HG03378 (cell line): ENCODE results near the gene CDC42BPA.
"Not testable (repeated sequence)": the region's sequence is repeated elsewhere in the genome, so short reads cannot be mapped to it uniquely, and the experiment has no call there.

Source experiments
- ATAC-seq: cut with Tn5 transposase; IDR thresholded peaks from one replicate; pipeline ENCODE4 v1.9.1; 2021; ENCODE audit warnings: mild to moderate bottlenecking, moderate library complexity; ENCODE audit not compliant: unreplicated experiment

Gene CDC42BPA

GRCh38 chr1:227140376-227140775, 177.9 kb downstream of the CDC42BPA start:
- ATAC-seq, result no peak

- ATAC-seq, result no peak
Measured at GRCh38 chr1:227136210-227136820, 182.0 kb downstream of the CDC42BPA start.

GRCh38 chr1:227134686-227135314, 183.5 kb downstream of the CDC42BPA start:
- no peak for ATAC-seq

GRCh38 chr1:227132695-227133094, 185.6 kb downstream of the CDC42BPA start:
- ATAC-seq, result not testable (repeated sequence)

GRCh38 chr1:227131193-227131592, 187.1 kb downstream of the CDC42BPA start:
- ATAC-seq, result no peak

- ATAC-seq, result no peak
Measured at GRCh38 chr1:227127891-227128290, 190.4 kb downstream of the CDC42BPA start.

GRCh38 chr1:227125929-227126545, 192.3 kb downstream of the CDC42BPA start:
- no peak for ATAC-seq

- no peak for ATAC-seq
Measured at GRCh38 chr1:227124473-227124872, 193.8 kb downstream of the CDC42BPA start.

- no peak for ATAC-seq
Measured at GRCh38 chr1:227120826-227121225, 197.5 kb downstream of the CDC42BPA start.

GRCh38 chr1:227112538-227112937, 205.8 kb downstream of the CDC42BPA start:
- ATAC-seq, result no peak

- no peak for ATAC-seq
Measured at GRCh38 chr1:227111782-227112181, 206.5 kb downstream of the CDC42BPA start.

GRCh38 chr1:227105291-227105690, 213.0 kb downstream of the CDC42BPA start:
- not testable (repeated sequence) for ATAC-seq

- no peak for ATAC-seq
Measured at GRCh38 chr1:227102056-227102455, 216.2 kb downstream of the CDC42BPA start.

- ATAC-seq, result no peak
Measured at GRCh38 chr1:227094249-227094966, 223.9 kb downstream of the CDC42BPA start.

- no peak for ATAC-seq
Measured at GRCh38 chr1:227093309-227093708, 225.0 kb downstream of the CDC42BPA start.

GRCh38 chr1:227092069-227092468, 226.2 kb downstream of the CDC42BPA start:
- no peak for ATAC-seq

- ATAC-seq, result no peak
Measured at GRCh38 chr1:227086636-227087035, 231.7 kb downstream of the CDC42BPA start.

GRCh38 chr1:227082999-227083746, 235.1 kb downstream of the CDC42BPA start:
- ATAC-seq, result no peak

GRCh38 chr1:227077783-227078182, 240.5 kb downstream of the CDC42BPA start:
- ATAC-seq, result no peak

- ATAC-seq, result no peak
Measured at GRCh38 chr1:227073786-227074185, 244.5 kb downstream of the CDC42BPA start.

- no peak for ATAC-seq
Measured at GRCh38 chr1:227072991-227073390, 245.3 kb downstream of the CDC42BPA start.
